Measurements from ENCODE around the gene TLR1.

GRCh38 chr4:38769857-38770256 lies 34.7 kb downstream of the TLR1 start:
- TF ChIP-seq, protein P1, sequence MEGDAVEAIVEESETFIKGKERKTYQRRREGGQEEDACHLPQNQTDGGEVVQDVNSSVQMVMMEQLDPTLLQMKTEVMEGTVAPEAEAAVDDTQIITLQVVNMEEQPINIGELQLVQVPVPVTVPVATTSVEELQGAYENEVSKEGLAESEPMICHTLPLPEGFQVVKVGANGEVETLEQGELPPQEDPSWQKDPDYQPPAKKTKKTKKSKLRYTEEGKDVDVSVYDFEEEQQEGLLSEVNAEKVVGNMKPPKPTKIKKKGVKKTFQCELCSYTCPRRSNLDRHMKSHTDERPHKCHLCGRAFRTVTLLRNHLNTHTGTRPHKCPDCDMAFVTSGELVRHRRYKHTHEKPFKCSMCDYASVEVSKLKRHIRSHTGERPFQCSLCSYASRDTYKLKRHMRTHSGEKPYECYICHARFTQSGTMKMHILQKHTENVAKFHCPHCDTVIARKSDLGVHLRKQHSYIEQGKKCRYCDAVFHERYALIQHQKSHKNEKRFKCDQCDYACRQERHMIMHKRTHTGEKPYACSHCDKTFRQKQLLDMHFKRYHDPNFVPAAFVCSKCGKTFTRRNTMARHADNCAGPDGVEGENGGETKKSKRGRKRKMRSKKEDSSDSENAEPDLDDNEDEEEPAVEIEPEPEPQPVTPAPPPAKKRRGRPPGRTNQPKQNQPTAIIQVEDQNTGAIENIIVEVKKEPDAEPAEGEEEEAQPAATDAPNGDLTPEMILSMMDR (IDR thresholded peaks at IDR 0.05): no peak
- TF ChIP-seq POLR2A (IDR thresholded peaks at IDR 0.05): no peak
